Spleen (tissue), 7 donors: ENCODE data around the gene SPTBN5.

ENCODE experiments used
- CTCF ChIP-seq, 11 experiments: fragments of 200-600 bp in 7 of 11; fragments of 450-650 bp in 4 of 11; sonication (generic) in 4 of 11; IDR thresholded peaks in 8 of 11; conservative IDR thresholded peaks in 3 of 11; 1 replicate in 7 of 11; 2 replicates in 4 of 11; pipeline versions ENCODE4 v1.4.0 to v1.8.0; 2016 to 2021; ENCODE audit warnings: antibody characterized with exemption in 11 of 11, inconsistent platforms in 4 of 11, mild to moderate bottlenecking in 1 of 11
- POLR2A ChIP-seq, 3 donors: fragments of 450-650 bp; IDR thresholded peaks; one replicate each; pipeline ENCODE4 v1.5.1; 2017; ENCODE audit warnings: antibody characterized with exemption in 3 of 3, mild to moderate bottlenecking in 1 of 3
- POLR2AphosphoS5 ChIP-seq, 3 donors: sonication (generic); formaldehyde crosslinking; IDR thresholded peaks; one replicate each; pipeline ENCODE4 v1.5.1; 2017; ENCODE audit warnings: antibody characterized with exemption in 3 of 3
- donor health status: DM: no; HTN: no; CAD: no; lungs with moderate emphysema.
- donor health status: DM: no; HTN: no; CAD: no.
- donor health status: DM: no; HTN: no; CAD: no.

- TF ChIP-seq POLR2A (IDR thresholded peaks at IDR 0.05): no peak
- TF ChIP-seq CTCF (IDR thresholded peaks at IDR 0.05 in 8 of 11, conservative IDR thresholded peaks at IDR 0.05 in 3 of 11): no peak
- no peak for TF ChIP-seq POLR2AphosphoS5 (IDR thresholded peaks at IDR 0.05)
These were observed 55.4 kb downstream of the SPTBN5 start, which contains the start of gene PLA2G4B for GRCh38 chr15:41838400-41838897.
